Activated CD4-positive, alpha-beta memory T cell treated with anti-CD3 and anti-CD28 coated beads, Interleukin-2, amount 10 ng/mL, durations not matched to agents 7 days and 5 days (primary cell): ENCODE data around the gene DNAJB1. TPM values are rescaled to one million over a fixed set of nuclear protein-coding genes. Genes with fewer than 3 reads are reported as not detected.

ENCODE experiments used
- CTCF ChIA-PET: fragments of 350-600 bp; sonication (Branson Sonifier 250); formaldehyde crosslinking; loops from one replicate; lab custom pipeline; 2021; ENCODE audit warnings: antibody characterized with exemption, inconsistent platforms; lab: Charles Lee
- POLR2A ChIA-PET: fragments of 350-600 bp; sonication (Branson Sonifier 250); formaldehyde crosslinking; loops from one replicate; lab custom pipeline; 2021; ENCODE audit warnings: antibody characterized with exemption; lab: Charles Lee
- DNase-seq: peaks from one replicate; pipeline ENCODE4 v3.0.0-alpha.2; 2020
- H3K27ac Mint-ChIP-seq: one replicate; pipeline ENCODE4 v1.8.0; 2021; ENCODE audit warnings: mild to moderate bottlenecking, mixed read lengths
- H3K27me3 Mint-ChIP-seq: one replicate; pipeline ENCODE4 v1.8.0; 2021; ENCODE audit warnings: mixed read lengths
- H3K36me3 Mint-ChIP-seq: one replicate; pipeline ENCODE4 v1.8.0; 2021; ENCODE audit warnings: low read depth, mixed read lengths
- H3K4me1 Mint-ChIP-seq: one replicate; pipeline ENCODE4 v1.8.0; 2021; ENCODE audit warnings: mixed read lengths
- H3K4me3 Mint-ChIP-seq: one replicate; pipeline ENCODE4 v1.8.0; 2021; ENCODE audit warnings: mild to moderate bottlenecking, mixed read lengths
- H3K9me3 Mint-ChIP-seq: one replicate; pipeline ENCODE4 v1.8.0; 2021; ENCODE audit warnings: mixed read lengths
- total RNA-seq, 2 experiments: library from RNA; stranded (reverse); gene quantifications; one replicate each; pipeline ENCODE4 v1.2.3, GENCODE V29; 2021

Gene DNAJB1
- total RNA-seq, 2 experiments from 2014 or later: 108 to 114 TPM

DNA sequence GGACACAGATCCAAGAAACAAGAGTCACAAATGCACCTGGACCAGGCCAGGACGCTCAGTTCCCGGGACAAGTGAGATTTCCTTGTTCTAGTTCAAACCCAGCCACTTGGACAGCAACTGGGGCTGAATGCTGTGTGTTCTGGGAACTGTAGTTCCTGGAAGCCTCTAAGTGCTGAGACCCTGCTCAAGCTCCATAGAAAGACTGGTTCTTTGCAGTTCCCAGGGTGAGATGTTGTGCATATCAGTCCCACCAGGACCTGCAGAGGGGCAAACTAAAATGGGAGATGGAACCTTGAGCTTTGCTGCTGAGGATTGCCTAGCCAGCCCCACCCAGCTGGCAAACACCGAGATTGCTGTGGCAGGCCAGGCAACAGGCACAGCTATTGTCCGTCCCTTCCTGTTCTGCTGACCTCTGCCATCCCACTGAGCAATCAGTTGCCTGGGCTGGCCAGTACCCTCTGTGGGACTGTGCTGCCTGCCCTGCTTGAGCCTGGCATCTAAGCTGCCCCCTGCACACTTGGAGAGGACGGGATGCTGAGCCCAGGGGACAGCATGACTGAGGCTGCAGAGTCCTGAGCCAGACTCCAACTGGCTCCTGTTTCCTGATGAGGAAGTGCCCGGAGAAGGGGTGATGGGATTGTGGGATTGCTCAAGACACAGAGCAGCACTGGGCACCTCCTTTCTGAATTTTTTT lies 20.8 kb downstream of the DNAJB1 start:
- Mint-ChIP-seq H3K27ac (no peak overlapping the region), H3K4me3 (peak overlapping the region; percentile 67), H3K27me3 (peaks cover 3% of the 10 kb centered on the region), H3K4me1 (peaks cover 25% of the 10 kb centered on the region), H3K9me3 (no peaks in the 10 kb centered on the region), H3K36me3 (peaks cover 9% of the 10 kb centered on the region)
- CTCF ChIA-PET: interaction anchor here (0.6 to 4.5 kb wide), 4 partner anchors 8 to 361 kb away, joined by 3 to 35 read pairs (median 6); partner anchors contain the start of gene ASF1B
- POLR2A ChIA-PET: interaction anchor here (1.9 to 16.0 kb wide), 3 partner anchors 9 to 23 kb away, joined by 10 to 316 read pairs (median 14); partner anchors contain the start of gene DNAJB1
- no peak for DNase-seq

DNA sequence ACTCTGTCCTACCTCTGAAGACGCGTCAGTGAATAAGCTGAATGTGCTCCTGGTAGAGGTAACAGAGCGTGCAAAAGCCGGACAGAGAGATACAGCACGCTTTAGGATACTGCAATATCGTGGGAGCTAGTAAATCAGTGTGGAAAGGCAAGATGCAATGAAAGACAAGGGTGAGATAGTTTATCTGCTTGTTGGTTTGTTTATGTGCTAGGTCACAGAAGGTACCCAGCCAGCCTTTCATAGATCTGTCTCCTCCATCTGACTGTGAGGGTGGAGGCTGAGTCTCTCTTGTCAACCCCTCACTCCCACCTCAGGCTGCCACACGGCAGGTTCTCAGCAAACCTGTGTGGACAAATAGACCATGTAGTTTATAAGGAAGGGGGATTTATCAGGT lies 21.4 kb downstream of the DNAJB1 start:
- Mint-ChIP-seq H3K4me1 (peaks cover 25% of the 10 kb centered on the region), H3K27ac (no peak overlapping the region), H3K27me3 (peaks cover 3% of the 10 kb centered on the region), H3K4me3 (peak overlapping the region; percentile 67), H3K9me3 (no peaks in the 10 kb centered on the region), H3K36me3 (peaks cover 9% of the 10 kb centered on the region)
- CTCF ChIA-PET: interaction anchor here (1.2 to 4.5 kb wide), 4 partner anchors 9 to 360 kb away, joined by 3 to 35 read pairs (median 7); partner anchors contain the start of gene ASF1B
- no peak for DNase-seq
- POLR2A ChIA-PET: interaction anchor here (0.7 to 16.0 kb wide), 5 partner anchors 9 to 64 kb away, joined by 3 to 316 read pairs (median 5); partner anchors contain the start of genes DNAJB1 and PKN1

DNA sequence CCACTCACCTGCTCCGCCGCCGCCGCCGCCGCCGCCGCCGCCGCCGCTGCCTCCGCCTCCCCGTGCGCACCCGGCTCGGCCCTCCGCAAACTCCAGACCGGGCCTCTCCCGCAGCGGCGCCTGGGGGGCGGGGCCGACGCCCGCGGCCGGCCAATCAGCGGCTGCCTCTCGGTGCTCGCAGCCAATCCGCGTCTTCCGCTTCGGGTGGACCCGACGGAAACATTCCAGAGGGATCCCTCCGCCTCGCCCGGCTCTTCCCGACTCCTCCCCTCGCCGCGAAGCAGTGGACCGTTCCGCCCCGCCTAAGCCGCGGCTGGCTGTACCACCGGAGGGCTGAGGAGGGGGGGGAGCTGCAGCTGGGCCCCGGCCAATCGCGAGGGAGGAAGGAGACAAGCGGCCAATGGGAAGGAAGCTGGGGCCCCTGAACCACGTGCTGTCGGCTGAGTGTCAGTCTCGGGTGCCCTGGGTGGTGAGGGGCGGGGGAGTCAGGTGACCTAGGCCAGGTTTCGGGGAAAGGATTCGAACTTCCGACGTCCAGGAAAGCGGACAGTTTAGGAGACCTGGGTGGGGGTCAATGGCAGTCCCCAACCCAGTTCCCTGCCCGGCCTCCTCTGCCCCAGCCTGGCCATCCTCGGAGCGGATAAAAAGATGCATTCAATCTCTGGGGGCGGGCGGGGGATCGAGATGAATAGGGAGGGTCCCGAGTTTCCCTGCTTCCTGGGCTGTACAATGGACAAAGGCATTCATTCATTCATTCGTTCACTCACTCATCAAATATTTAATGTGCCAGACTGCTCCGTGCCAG lies 22.0 kb downstream of the DNAJB1 start, which contains the start of gene GIPC1:
Gene GIPC1 (minus strand): TSS at position 99 of the 805 bp plus-strand sequence. CDS start 13,151 bp downstream, outside the sequence.
- peak; percentile 84 for DNase-seq
- ChIA-PET POLR2A (interaction anchor here (0.7 to 16.0 kb wide), 9 partner anchors 9 to 360 kb away, joined by 3 to 316 read pairs (median 4); partner anchors contain the start of genes ASF1B, DDX39A, DNAJB1 and PKN1), CTCF (interaction anchor here (0.7 to 4.5 kb wide), 7 partner anchors 9 to 359 kb away, joined by 3 to 35 read pairs (median 4); partner anchors contain the start of genes ASF1B and PKN1)
- Mint-ChIP-seq H3K27me3 (peaks cover 3% of the 10 kb centered on the region), H3K27ac (peak within 1 kb of the TSS; percentile 74), H3K36me3 (peaks cover 13% of the 10 kb centered on the region), H3K4me1 (peaks cover 25% of the 10 kb centered on the region), H3K9me3 (no peaks in the 10 kb centered on the region), H3K4me3 (peak within 1 kb of the TSS; percentile 82)

DNA sequence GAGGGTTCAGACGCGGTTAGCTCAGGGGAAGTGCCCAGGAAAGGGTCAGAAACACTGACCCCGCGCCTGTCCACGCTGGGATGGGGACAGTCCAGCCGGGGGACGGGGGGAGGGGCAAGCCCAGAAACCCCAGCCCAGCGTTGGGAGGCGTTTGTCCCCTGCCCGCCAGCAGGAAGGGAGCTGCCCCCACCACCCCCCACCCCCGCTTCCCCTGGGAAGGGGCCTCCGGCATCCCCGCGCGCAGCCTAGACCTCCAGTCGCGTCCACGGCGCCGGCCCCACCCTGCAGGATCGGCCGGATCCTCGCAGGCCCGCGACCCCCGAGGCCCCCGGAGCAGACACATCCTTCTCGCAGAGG lies 22.5 kb downstream of the DNAJB1 start:
- CTCF ChIA-PET: interaction anchor here (0.7 to 4.5 kb wide), 6 partner anchors 9 to 63 kb away, joined by 3 to 35 read pairs (median 4); partner anchors contain the start of gene PKN1

DNA sequence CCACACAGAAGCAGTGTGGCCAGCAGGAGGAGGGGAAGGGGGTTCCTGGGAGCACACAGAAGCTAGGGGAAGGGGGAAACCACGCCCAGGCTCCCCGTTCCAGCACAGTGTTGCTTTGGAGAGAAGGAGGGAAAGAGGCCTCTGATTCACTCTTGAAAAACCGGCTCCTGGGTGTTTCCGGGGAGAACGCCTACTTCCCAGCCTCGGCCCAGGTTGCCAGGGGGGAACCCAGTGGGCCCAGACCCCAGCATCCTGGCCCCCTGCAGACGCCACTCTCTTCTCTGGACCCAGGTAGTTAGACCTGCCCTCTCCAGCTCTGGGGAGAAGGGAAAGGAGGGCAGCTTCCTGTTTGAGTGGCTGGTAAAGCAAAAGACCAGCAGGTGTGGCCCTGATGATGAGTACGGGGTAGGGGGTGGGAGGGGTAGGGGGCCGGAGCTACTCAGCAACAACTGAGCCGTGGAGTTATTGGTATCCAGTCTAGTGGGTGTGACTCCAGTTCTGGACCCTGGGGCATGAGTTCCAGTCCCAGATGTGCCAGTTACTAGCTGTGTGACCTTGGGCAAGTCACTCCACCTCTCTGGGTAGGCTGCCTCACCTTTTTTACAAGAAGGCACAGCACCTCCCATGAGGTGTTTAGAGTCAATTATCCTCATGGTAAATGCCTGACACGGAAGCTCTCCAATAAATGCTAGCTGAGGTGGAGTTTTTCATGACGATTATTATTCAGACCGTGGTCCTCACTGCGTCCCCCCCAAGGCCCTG lies 23.1 kb downstream of the DNAJB1 start:
- Mint-ChIP-seq H3K27ac (peak overlapping the region; percentile 74), H3K4me3 (peak overlapping the region; percentile 82), H3K36me3 (peaks cover 13% of the 10 kb centered on the region), H3K4me1 (peaks cover 25% of the 10 kb centered on the region), H3K9me3 (no peaks in the 10 kb centered on the region), H3K27me3 (peaks cover 3% of the 10 kb centered on the region)
- POLR2A ChIA-PET: interaction anchor here (1.2 to 16.0 kb wide), 8 partner anchors 11 to 358 kb away, joined by 3 to 316 read pairs (median 4); partner anchors contain the start of genes ASF1B, DDX39A, DNAJB1 and PKN1
- CTCF ChIA-PET: interaction anchor here (0.7 to 4.5 kb wide), 6 partner anchors 9 to 62 kb away, joined by 3 to 35 read pairs (median 4); partner anchors contain the start of gene PKN1
- DNase-seq: no peak

More for the DNA sequence above, 22.5 kb downstream of the DNAJB1 start:
- peak overlapping the region; percentile 74 for H3K27ac Mint-ChIP-seq
- peaks cover 3% of the 10 kb centered on the region for H3K27me3 Mint-ChIP-seq
- peaks cover 25% of the 10 kb centered on the region for H3K4me1 Mint-ChIP-seq
- no peaks in the 10 kb centered on the region for H3K9me3 Mint-ChIP-seq
- H3K4me3 Mint-ChIP-seq: peak overlapping the region; percentile 82
- no peak for DNase-seq
- POLR2A ChIA-PET: interaction anchor here (1.2 to 16.0 kb wide), 8 partner anchors 10 to 359 kb away, joined by 3 to 316 read pairs (median 4); partner anchors contain the start of genes ASF1B, DDX39A, DNAJB1 and PKN1
- peaks cover 13% of the 10 kb centered on the region for H3K36me3 Mint-ChIP-seq

DNA sequence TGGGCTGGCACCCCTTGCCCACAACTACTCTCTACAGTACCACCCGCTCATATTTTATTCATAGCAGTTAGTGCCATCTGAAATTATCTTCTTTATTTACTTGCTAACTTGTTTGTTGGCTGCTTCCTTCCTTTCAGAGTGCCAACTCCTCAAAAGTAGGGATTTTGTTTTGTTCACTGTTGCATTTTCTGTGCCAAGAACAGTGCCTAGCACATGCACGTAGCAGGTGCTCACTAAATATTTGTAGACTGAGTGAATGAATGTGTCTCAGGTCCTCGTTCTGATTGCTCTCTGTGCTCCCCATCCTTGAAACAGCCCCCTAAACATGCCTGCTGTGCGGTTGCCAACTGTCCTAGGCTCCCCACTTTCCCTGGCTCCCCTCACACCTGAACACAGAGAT lies 23.8 kb downstream of the DNAJB1 start:
- no peaks in the 10 kb centered on the region for H3K9me3 Mint-ChIP-seq
- ChIA-PET CTCF (interaction anchor here (1.4 kb wide), 1 partner anchor 62 kb away, joined by 3 read pairs; the partner anchor contains the start of gene PKN1), POLR2A (interaction anchor here (1.3 to 16.0 kb wide), 4 partner anchors 13 to 75 kb away, joined by 4 to 316 read pairs (median 9); partner anchors contain the start of genes DDX39A and DNAJB1)
- H3K27me3 Mint-ChIP-seq: peaks cover 3% of the 10 kb centered on the region
- no peak overlapping the region for H3K27ac Mint-ChIP-seq
- DNase-seq: no peak
- H3K4me1 Mint-ChIP-seq: peaks cover 25% of the 10 kb centered on the region
- H3K36me3 Mint-ChIP-seq: peaks cover 18% of the 10 kb centered on the region
- peak overlapping the region; percentile 82 for H3K4me3 Mint-ChIP-seq

DNA sequence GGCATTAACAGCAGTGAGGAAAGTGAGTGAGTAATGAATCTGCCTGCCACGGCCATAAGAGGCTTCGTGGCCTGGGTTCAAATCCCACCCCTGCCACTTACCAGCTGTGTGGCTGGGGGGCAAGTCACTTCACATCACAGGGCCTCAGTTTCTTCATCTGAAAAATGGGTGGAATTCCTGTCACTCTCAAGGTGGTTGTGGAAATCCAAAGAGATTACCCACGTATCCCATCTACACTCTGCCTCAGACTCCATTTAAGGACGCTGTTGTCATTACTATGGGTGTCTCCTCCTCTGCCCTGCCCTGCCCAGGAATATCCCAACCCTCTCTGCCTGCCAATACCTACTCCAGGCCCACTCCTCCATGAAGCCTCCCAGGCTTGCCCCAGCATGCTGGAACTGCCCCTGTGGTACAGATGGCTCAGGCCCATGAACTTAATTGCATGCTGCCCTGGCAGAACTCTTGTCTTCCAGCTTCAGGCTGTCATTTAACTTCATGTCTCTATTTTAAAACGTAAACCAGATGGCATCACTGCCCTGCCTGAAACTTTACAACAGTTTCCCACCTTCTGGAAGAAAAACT lies 25.4 kb downstream of the DNAJB1 start:
- DNase-seq: no peak
- Mint-ChIP-seq H3K4me1 (peaks cover 25% of the 10 kb centered on the region), H3K36me3 (peaks cover 22% of the 10 kb centered on the region), H3K27me3 (peaks cover 3% of the 10 kb centered on the region), H3K27ac (no peak overlapping the region), H3K9me3 (no peaks in the 10 kb centered on the region), H3K4me3 (no peak overlapping the region)
- POLR2A ChIA-PET: interaction anchor here (1.2 kb wide), 1 partner anchor 26 kb away, joined by 3 read pairs; the partner anchor contains the start of gene DNAJB1
- CTCF ChIA-PET: interaction anchor here (0.6 to 1.1 kb wide), 3 partner anchors 9 to 159 kb away, joined by 3 to 7 read pairs (median 3); no protein-coding TSS in a partner anchor

DNA sequence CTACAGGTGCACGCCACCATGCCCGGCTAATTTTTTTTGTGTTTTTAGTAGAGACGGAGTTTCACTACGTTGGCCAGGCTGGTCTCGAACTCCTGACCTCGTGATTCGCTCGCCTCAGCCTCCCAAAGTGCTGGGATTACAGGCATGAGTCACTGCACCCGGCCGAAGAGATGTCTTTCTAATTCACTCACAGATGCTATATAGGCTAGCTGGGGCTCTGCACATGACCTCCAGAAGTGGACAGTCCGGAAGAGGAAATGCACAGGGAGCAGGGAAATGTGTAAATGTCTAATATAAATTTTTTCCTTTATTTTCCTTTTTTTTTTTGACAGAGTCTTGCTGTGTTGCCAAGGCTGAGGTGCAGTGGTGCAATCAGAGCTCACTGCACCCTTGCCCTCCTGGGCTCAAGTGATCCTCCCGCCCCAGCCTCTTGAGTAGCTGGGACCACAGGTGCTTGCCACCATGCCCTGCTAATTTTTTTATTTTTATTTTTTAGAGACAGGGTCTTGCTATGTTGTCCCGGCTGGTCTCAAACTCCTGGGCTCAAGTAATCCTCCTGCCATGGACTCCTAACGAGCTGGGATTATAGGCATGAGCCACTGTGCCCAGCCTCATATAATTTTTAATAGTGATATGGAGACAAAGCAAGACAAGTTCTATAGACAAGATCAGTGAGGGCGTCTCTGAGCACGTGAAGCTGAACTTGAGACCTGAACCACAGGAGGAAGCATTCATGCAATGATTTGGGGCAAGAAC lies 30.6 kb downstream of the DNAJB1 start:
- H3K36me3 Mint-ChIP-seq: peaks cover 17% of the 10 kb centered on the region
- no peaks in the 10 kb centered on the region for H3K27me3 Mint-ChIP-seq
- POLR2A ChIA-PET: interaction anchor here (0.9 to 1.7 kb wide), 2 partner anchors 31 to 78 kb away, joined by 3 to 5 read pairs; partner anchors contain the start of gene DNAJB1
- no peak overlapping the region for H3K4me3 Mint-ChIP-seq
- no peaks in the 10 kb centered on the region for H3K9me3 Mint-ChIP-seq
- no peak overlapping the region for H3K27ac Mint-ChIP-seq
- peaks cover 4% of the 10 kb centered on the region for H3K4me1 Mint-ChIP-seq
- DNase-seq: no peak
- CTCF ChIA-PET: interaction anchor here (0.6 to 4.3 kb wide), 6 partner anchors 9 to 165 kb away, joined by 3 to 26 read pairs (median 4); partner anchors contain the start of gene DNAJB1

DNA sequence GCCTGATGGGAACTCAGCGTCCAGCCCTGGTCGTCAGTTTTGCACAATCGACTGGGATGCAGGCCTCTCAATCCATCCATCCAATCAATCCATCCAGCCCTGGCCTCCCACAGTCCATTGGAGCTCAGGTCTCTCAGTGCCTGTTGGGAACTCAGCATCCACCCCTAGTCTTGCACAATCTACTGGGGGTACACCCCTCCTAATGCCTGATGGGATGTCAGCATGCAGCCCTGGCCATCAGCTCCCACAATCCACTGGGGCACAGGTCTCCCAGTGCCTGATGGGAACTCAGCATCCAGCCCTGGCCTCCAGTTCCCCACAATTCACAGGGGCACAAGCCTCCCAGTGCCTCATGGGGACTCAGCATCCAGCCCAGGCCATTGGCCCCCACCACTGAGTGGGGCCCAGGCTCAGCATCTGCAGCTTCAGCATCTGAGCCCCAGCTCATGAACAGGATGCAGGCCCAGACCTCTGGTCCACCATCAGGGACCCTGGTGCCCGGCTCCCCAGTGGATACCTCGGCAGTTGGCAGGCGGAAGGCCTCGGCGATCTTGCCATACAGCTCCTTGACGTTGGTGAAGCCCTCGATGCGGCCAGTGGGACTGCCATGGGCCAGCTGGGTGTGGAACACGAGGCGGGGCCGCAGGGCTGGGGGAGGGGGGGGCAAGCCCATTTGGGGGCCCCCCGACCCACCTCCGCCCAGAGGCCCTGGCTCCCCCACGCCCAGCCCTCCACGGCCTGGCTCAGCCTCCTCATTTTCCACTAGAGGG lies 35.8 kb downstream of the DNAJB1 start:
- POLR2A ChIA-PET: interaction anchor here (1.6 kb wide), 1 partner anchor 35 kb away, joined by 4 read pairs; no protein-coding TSS in a partner anchor
- Mint-ChIP-seq H3K36me3 (peaks cover 4% of the 10 kb centered on the region), H3K27ac (no peak overlapping the region), H3K4me1 (peaks cover 7% of the 10 kb centered on the region), H3K27me3 (no peaks in the 10 kb centered on the region), H3K9me3 (no peaks in the 10 kb centered on the region), H3K4me3 (no peak overlapping the region)
- DNase-seq: no peak
- CTCF ChIA-PET: interaction anchor here (0.9 to 1.6 kb wide), 3 partner anchors 7 to 345 kb away, joined by 3 to 5 read pairs (median 4); partner anchors contain the start of genes ASF1B and PTGER1

DNA sequence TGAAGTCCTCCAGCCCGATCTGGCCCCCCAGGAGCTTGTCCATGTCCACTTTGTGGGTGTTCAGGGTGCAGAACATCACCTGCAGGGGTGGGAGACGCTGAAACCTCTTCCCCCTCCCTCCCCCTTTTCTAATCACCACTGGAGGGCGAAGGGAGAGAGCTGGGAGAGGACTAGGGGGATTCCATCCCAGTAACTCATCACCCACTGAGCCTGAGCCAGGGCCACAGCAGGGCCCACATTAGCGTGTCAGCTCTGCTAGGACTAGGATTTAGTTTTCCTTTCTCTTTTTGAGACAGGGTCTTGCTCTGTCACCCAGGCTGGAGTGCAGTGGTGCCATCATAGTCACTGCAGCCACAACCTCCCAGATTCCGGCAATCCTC lies 37.5 kb downstream of the DNAJB1 start:
- no peak for DNase-seq
- Mint-ChIP-seq H3K4me3 (no peak overlapping the region), H3K9me3 (no peaks in the 10 kb centered on the region), H3K36me3 (peaks cover 2% of the 10 kb centered on the region), H3K4me1 (peaks cover 15% of the 10 kb centered on the region), H3K27ac (no peak overlapping the region), H3K27me3 (no peaks in the 10 kb centered on the region)
- ChIA-PET POLR2A (interaction anchor here (0.8 to 2.0 kb wide), 4 partner anchors 36 to 344 kb away, joined by 3 to 6 read pairs (median 4); partner anchors contain the start of gene DNAJB1), CTCF (interaction anchor here (0.6 to 3.9 kb wide), 28 partner anchors 8 to 344 kb away, joined by 3 to 26 read pairs (median 4); partner anchors contain the start of genes ADGRE5, ASF1B, DDX39A and GIPC1)
